ENCODE measurements around the gene TSPAN18.

TSPAN18 gene

GRCh38 chr11:44950031-44950624 lies 223.4 kb downstream of the TSPAN18 start:
- DNase-seq, result no peak

GRCh38 chr11:44950625-44951476 lies 224.1 kb downstream of the TSPAN18 start, which contains the start of gene TP53I11:
TSS of gene TP53I11 (minus strand) at chr11:44950883. CDS start at chr11:44938335, 12,548 bp downstream.
- DNase-seq, result peak; percentile 42

GRCh38 chr11:44952082-44952481 lies 225.3 kb downstream of the TSPAN18 start:
- no peak for DNase-seq

- no peak for DNase-seq
Observed at GRCh38 chr11:44952500-44953260, 225.9 kb downstream of the TSPAN18 start.

DNA sequence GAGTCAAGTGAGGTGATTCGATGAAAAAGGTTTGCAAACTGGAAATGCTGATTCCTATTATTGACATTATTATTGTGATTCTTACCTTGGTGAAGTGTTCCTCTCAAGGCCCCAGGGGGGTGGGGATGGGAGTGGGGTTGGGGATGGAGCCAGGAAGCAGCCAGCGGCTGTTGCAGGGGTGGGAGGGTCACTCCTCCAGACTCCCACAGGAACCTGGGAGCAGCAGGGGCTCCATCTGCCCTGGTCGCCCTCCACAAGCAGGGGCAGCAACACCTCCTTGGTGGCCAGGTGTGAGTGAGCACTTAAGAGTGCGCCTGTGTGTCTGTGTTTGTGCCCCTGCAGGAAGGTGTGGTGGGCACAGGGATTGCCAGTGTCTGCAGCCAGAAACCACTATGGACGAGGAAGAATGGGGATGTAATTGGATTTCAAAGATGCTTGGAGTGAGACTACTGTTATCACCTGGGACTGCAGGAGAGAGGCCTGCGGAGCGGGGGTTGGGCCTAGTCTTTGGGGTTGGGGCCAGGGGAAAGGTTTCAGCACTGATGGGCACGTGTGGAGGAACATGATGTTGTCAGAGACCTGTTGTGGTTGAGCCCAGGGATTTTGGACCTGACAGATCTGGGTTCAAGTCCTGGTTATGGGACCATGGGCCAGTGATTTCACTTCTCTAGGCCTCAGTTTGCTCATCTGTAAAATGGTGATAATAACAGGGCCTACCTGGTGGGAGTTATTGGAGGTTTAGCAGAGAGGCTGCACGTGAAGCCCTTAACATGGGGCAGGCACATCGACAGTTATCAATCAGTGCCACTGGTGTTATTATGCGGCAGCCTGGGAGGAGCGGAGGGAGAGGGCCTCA lies 227.5 kb downstream of the TSPAN18 start:
- DNase-seq, result no peak

DNA sequence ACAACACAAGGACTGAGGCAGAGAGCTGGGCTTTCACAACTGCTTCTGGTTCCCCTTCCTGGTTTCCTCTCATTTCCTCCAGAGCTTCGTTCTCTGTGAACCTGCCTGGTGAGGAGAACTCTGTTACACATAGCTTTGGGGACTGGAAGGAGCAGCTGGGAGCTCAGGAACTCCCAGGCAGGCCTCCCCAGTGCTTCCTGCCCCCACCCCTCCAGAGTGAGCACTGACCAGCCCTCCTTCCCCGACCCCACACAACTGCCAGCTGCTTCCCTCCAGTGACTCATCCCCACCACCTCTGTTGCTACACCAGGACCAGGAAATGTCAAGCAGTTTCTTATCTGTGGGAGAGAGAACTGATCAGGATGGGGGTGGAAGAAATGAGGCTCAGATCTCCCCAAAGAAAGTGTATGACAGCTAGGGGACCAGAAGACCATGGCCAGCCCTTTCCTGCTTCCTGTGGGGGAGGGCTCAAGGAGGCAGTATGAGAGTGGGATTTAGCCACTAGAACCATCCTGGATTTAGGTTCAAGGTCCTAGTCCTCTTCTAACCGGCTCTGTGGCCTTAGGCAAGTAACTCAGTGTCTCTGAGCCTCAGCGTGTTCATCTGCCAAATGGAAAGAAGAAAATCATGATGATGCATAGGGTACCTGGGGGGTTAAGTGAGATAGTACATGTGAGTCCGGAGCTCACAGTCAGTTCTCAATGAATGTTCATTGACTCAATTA lies 228.4 kb downstream of the TSPAN18 start:
- DNase-seq, result peak; percentile 12

DNA sequence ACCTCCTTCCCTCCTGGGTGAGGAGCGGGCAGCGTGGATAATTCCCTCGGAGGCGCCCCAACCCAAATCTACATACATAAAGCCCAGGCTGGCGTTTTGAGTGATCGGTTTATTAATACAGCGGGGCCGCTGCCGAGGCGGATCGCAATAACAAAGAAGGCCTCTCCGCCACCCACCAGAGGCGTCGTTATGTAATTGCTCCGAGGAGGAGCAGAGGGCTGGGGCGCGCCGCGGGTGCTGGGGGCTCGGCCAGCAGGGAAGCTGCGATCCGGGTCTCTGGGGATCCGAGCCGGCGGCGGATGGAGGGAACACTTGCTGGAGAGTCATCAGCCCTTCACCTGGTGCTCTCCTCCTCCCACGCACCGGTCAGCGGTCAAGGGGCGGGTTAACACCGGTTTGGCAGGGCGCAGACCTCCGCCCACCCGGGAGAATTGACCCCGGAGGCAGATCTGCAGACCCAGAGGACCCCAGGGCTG lies 230.3 kb downstream of the TSPAN18 start:
- no peak for DNase-seq

GRCh38 chr11:44957776-44958564 lies 231.2 kb downstream of the TSPAN18 start:
- DNase-seq, result no peak

GRCh38 chr11:44959064-44959463 lies 232.3 kb downstream of the TSPAN18 start:
- DNase-seq, result no peak

- DNase-seq, result no peak
Observed at GRCh38 chr11:44960200-44960845, 233.6 kb downstream of the TSPAN18 start.

DNA sequence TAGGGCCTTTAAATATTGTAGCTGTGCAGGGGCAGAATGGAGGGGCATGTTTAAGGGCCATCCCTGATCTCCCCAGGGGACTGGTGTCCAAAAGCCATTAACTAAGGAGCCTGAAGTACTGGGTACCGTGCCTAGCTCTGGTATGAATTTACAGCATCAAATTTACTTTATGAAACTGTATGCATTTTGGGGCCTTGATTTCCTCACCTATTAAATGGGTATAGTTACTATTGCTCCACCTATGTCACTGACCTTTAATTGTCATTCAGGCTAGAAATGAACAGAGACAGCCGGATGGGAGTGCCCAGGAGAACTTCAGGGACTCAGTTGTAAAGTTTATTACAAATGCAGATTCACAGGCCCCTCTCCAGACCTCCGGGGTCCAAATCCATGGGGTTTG lies 235.7 kb downstream of the TSPAN18 start:
- no peak for DNase-seq

DNA sequence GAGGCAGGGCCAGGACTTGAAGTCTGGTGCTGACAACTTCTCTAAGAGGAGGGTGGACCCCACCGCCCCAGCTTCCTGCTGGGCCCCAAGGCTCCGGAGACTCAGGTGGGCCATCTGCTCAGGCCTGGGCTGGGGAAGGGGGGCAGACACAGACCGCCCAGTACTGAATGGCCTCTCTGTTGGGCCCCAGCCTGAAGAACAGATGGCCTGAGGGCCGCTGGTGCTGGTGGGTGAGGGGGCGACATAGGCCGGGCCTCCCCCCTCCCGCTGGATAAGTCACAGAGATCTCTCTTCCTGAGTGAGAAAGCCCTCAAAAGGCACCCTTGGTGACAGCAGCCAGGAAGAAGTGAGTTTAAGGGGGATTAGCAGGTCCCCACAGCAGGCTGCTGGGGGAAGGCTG lies 236.4 kb downstream of the TSPAN18 start:
- DNase-seq, result no peak

DNA sequence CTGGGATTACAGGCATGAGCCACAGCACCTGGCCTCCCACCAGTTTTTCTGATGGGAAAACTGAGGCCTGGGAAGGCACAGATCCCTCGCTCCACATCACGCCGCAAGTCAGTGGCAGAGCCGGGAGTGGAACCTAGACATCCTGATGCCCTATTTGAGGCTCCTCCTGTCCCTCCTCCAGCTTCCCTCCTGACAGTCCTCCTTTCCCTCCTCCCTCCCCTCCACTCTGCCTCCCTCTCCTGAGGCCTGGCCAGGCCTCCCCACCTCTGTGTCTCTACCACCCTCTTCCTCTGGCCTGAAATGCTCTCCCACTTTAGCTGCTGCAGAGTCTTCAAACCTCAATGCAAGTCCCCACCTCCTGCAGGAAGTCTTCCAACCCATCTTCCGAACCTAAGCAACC lies 237.2 kb downstream of the TSPAN18 start:
- no peak for DNase-seq

DNA sequence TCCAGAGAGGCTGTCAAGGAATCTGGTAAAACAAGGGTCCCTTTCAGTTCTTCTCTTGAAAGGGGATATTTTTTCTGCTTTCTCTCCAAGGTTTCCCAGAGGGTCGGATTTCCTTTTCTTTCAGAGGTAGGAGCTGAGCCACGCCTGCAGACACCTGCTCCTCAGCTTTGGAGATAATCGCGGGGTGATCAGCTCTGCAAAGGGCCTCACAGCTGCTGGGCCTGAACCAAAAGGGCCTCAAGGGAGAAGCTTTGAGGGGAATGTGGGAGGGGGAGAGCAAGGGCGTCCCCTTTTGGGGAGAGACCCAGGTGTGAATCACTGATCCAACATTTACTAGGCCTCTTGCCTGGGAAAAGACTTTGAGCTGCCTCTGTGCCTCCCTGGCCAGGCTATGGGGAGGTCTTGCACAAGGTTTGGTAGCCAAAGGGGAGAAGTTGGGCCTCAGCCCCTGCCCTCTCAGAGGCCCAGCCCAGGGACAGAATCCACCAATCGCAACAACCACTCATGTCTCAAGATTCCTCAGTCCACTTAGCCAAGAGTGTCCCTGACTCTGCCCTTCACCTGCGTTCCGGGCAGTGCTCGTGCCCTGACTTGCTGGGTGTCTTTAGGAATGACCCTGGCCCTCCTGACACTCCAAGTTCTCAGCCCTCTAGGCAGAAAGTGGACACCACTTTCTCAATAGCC lies 237.9 kb downstream of the TSPAN18 start:
- DNase-seq, result no peak

DNA sequence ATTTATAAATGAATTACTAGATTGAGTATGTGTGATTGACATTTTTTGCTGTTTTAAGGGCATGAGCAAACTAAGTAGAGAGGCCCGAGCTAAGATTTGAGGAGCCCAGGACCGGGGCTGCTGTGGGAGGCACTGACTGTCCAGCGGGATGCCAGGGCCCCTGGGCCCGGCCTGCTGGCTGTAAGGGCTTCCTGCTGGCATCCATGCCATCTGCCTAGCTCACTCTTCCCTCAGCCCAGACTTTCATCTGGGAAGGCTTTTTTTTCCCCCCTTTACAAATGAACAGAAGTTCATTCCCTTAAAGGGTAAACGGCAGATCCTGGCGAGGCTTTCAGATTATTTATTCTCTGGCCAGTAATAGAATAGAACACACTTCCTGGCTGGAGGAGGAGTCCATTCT lies 239.9 kb downstream of the TSPAN18 start:
- no peak for DNase-seq

GRCh38 chr11:44967930-44968496 lies 241.3 kb downstream of the TSPAN18 start:
- DNase-seq, result no peak

DNA sequence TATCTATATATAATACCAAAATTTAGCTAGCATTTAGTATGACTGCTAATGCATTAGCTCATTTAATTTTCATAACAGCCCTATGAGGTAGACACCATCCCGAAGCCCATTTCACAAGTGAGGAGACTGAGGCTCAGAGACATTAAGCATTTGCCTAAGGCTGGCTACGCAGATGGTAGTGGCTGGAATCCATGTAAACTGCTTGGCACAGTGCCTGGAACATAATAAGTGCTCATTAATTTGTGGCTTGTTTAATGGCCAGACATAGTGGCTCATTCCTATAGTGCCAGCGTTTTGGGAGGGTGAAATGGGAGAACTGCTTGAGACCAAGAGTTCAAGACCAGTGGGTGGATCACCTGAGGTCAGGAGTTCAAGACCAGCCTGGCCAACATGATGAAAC lies 241.7 kb downstream of the TSPAN18 start:
- no peak for DNase-seq

- no peak for DNase-seq
Observed at GRCh38 chr11:44969651-44970252, 243.0 kb downstream of the TSPAN18 start.

GRCh38 chr11:44970293-44970692 lies 243.5 kb downstream of the TSPAN18 start:
- no peak for DNase-seq
